Measurements from ENCODE around the gene LCORL. TPM values are rescaled to one million over a fixed set of nuclear protein-coding genes. Genes with fewer than 3 reads are reported as not detected.
"Not testable (repeated sequence)": the region's sequence is repeated elsewhere in the genome, so short reads cannot be mapped to it uniquely, and the experiment has no call there.

Gene LCORL
- total RNA-seq, 1 experiment from 2014 or later: 12.1 TPM

- DNase-seq (ENCODE audit: low spot score): no peak
Measured at GRCh38 chr4:17859793-17860406, 161.7 kb downstream of the LCORL start.

DNA sequence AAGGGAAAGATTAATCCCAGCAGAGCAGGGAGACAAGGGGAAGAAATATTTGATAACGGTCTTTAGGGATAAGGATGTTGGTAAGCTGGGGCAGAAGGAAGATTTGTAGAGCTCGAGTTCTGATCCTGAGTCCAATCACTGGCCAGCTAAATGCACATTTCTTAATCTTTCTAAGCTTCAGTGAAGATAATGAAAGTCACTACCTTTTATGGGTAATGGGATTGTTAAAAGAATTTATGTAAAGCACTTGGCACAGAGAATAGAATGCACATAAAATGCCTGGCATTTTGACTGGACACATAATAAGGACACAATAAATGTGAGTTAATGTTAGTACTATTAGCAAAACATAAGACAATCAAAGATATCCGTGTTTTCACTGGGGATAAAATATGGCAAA is 167.5 kb downstream of the LCORL start:
- no peak for DNase-seq (ENCODE audit: low spot score)

DNA sequence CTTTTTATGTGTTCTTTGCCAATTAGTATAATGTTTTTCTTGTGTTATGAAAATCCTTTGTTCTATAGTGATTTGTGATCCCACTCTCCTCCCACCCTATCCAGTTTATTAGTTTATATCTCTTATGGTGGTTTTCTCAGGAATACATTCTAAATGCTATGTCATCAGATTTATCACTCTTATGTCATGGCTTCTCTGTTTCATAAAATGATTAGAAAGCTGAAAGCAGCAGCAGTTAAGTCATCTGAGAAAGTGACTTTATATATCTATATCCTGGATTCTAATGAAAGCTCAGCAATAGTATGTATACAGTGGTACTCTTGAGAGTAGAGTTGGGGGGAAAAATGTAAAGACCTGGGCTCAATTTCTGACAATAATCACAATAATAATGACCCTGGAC is 169.6 kb downstream of the LCORL start:
- no peak for DNase-seq (ENCODE audit: low spot score)

DNA sequence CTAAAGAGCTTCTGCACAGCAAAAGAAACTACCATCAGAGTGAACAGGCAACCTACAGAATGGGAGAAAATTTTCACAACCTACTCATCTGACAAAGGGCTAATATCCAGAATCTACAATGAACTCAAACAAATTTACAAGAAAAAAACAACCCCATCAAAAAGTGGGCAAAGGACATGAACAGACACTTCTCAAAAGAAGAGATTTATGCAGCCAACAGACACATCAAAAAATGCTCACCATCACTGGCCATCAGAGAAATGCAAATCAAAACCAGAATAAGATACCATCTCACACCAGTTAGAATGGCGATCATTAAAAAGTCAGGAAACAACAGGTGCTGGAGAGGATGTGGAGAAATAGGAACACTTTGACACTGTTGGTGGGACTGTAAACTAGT is 171.3 kb downstream of the LCORL start:
- not testable (repeated sequence) for DNase-seq (ENCODE audit: low spot score)

GRCh38 chr4:17846266-17846665 is 175.3 kb downstream of the LCORL start:
- no peak for DNase-seq (ENCODE audit: low spot score)

DNA sequence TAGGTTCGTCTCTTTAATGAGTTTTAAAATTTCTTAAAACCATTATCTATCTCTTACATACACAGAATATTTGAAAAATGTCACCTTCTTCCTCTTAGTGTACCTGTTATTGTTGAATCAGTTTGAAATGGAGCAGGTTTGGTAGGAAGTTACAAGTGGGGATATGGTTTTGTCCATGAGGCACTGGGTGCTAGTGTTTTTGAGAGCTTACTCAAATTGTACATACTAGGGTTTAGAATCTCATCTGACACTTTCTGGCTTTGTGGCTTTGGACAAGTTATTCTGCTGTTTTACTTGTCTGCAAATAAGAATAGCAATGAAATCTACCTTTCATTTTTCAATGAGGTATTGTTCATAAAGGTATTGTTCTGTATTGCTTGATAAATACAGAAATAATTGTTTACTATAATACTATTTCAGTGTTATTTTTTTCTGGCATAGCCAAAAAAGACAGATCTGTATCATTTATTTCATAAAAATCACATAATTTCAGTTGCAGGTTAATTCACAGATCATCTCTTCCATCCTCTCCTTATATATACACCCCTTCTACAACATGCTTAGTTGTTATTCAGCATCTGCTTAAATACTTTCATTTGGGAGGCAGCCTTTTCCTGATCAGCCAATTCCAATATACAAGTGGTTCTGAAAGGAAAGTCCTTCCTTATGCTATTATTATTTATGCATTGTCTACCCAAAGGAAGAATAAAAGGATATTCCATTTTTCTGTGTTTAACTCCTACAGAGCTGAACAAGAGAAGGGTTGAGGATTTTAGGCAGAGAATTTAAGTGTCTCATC is 197.5 kb downstream of the LCORL start:
- DNase-seq (ENCODE audit: low spot score): no peak

GRCh38 chr4:17817027-17817426 is 204.5 kb downstream of the LCORL start:
- DNase-seq (ENCODE audit: low spot score): peak; percentile 46

DNA sequence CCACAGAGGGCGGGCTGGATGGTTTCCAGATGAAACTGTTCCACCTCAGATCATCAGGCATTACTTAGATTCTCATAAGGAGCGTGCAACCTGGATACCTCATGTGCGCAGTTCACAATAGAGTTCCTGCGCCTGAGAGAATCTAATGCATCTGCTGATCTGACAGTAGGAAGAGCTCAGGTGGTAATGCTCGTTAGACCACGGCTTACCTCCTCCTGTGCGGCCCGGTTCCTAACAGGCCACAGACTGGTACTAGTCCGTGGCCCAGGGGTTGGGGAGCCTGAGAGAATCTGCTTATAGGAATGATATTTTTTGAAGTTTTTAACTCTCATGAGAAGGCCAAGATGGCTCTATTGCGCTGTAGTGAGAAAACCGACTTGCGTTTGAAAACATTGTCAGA is 205.4 kb downstream of the LCORL start:
- DNase-seq (ENCODE audit: low spot score): no peak

- DNase-seq (ENCODE audit: low spot score): peak; percentile 54
Measured at GRCh38 chr4:17814140-17814539, 207.4 kb downstream of the LCORL start.

GRCh38 chr4:17812801-17813200 is 208.8 kb downstream of the LCORL start:
- no peak for DNase-seq (ENCODE audit: low spot score)

DNA sequence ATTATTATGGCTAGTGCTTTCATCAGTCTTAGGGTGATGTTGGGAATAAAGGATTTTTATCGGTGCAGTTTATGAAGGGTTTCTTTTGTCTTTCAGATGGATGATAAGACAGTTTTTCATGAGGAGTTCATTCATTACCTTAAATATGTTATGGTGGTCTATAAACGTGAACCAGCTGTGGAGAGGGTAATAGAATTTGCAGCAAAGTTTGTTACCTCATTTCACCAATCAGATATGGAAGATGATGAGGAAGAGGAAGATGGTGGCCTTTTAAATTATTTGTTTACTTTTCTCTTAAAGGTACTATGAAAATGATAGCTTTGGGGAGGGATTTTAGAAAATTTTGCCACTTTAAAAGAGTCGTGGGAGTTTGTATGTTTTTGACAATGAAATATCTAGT is 209.4 kb downstream of the LCORL start:
- no peak for DNase-seq (ENCODE audit: low spot score)

GRCh38 chr4:17811078-17811603 is 210.4 kb downstream of the LCORL start:
- peak; percentile 16 for DNase-seq (ENCODE audit: low spot score)

- peak; percentile 99 for DNase-seq (ENCODE audit: low spot score)
Measured at GRCh38 chr4:17810260-17811077, 211.1 kb downstream of the LCORL start, which contains the start of the genes DCAF16 and NCAPG. DCAF16 (minus strand) TSS chr4:17810757; CDS start chr4:17804141, 6,616 bp downstream. NCAPG (plus strand) TSS chr4:17810979; CDS start chr4:17811078, 99 bp downstream.

DNA sequence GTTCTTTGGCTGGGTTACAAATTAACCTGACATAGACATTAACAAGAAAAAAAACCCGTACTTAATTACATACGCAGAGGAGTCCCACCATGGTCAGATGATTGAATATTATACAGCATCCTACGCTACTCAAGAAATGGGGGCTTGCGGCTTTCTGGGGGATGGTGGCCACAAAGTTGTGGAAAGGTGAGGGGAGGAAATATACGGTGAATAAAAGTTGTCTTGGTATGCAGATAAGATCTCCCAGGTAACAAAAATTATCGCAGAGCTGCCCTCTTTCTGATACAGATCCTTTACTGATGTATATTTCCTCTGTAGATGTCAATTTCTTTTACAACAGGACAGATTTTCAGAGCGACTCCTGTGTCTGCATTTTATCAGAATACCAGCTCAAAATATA is 211.9 kb downstream of the LCORL start:
- no peak for DNase-seq (ENCODE audit: low spot score)

GRCh38 chr4:17807446-17807845 is 214.1 kb downstream of the LCORL start:
- DNase-seq (ENCODE audit: low spot score): no peak

DNA sequence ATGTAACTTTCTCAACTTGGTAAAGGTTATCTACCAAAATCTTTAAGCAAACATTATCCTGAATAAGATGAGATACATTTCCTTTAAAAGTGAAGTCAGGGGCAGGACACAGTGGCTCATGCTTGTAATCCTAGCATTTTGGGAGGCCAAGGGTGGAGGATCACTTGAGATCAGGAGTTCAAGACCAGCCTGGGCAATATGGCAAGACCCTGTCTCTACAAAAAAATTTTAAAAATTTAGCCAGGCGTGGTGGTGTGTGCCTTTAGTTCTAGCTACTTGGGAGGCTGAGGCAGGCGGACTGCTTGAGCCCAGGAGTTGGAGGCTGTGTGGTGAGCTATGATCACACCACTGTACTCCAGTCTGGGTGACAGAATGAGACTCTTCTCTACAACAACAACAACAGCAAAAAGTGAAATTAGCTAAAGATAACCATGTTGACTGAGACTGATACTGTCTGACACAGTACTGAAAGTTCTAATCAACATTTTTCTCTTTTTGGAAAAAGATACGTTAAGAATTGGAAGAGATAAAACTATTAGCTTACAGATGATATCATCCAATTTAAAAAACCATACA is 215.9 kb downstream of the LCORL start:
- no peak for DNase-seq (ENCODE audit: low spot score)

DNA sequence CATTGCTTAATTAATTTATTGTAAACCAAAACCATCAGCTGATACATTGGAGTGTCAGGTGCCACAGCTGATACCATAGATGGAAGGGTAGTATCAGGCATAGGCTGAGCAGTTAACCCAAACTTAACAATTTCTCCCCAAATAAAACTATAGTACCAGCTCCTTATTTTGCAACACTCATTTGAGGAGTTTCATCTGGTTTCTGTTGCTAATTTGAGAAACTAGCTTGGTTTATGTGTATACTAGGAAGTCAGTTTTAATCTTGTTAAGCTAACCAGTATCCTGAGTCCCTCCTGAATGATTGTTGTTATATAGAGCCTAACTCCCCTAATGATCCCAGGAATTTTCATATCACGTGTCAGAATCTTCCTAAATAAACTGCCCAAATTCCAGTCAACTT is 223.7 kb downstream of the LCORL start:
- no peak for DNase-seq (ENCODE audit: low spot score)

GRCh38 chr4:17794730-17795129 is 226.8 kb downstream of the LCORL start:
- DNase-seq (ENCODE audit: low spot score): no peak

All from H4 (cell line).